HFFc6 (cell line): ENCODE data around the gene UNC93B1. TPM values are rescaled to one million over a fixed set of nuclear protein-coding genes. Genes with fewer than 3 reads are reported as not detected.

ENCODE experiments used
- DNase-seq: peaks from one replicate; pipeline ENCODE4 v3.0.0-alpha.2; 2018
- H3K27ac Mint-ChIP-seq: 2 replicates; pipeline ENCODE4 v1.8.0; 2020; ENCODE audit warnings: mild to moderate bottlenecking, mixed read lengths
- H3K27me3 Mint-ChIP-seq: 2 replicates; pipeline ENCODE4 v1.8.0; 2021; ENCODE audit warnings: mild to moderate bottlenecking, moderate library complexity, mixed read lengths; ENCODE audit not compliant: insufficient read depth
- H3K36me3 Mint-ChIP-seq: 2 replicates; pipeline ENCODE4 v1.8.0; 2021; ENCODE audit warnings: low read depth, mixed read lengths
- H3K4me1 Mint-ChIP-seq: 2 replicates; pipeline ENCODE4 v1.8.0; 2020; ENCODE audit warnings: low read depth, mixed read lengths
- H3K4me3 Mint-ChIP-seq: 2 replicates; pipeline ENCODE4 v1.8.0; 2020; ENCODE audit warnings: mild to moderate bottlenecking, moderate library complexity, mixed read lengths
- H3K9me3 Mint-ChIP-seq: 2 replicates; pipeline ENCODE4 v1.8.0; 2020; ENCODE audit warnings: mild to moderate bottlenecking, mixed read lengths
- CTCF ChIP-seq: fragments of 200-600 bp; sonication (generic); IDR thresholded peaks from 2 replicates; pipeline ENCODE4 v1.5.0; 2021; ENCODE audit warnings: antibody characterized with exemption, mild to moderate bottlenecking
- total RNA-seq, 6 experiments: library from RNA; stranded (reverse); fragmentation: NEBNext Ultra II Directional; extraction: Animal tissue kit (Norgen Biotek cat#: 25700); gene quantifications; 2 replicates in 1 of 6; 3 replicates in 5 of 6; pipeline ENCODE4 v1.2.3, GENCODE V29; 2021

The UNC93B1 gene
- total RNA-seq, 6 experiments from 2014 or later: 17.2 to 23.0 (median 19.9) TPM

- Mint-ChIP-seq H3K9me3 (no peaks in the 10 kb centered on the region), H3K27ac (peak overlapping the region; percentile 8; the same call in 1 of the 2 replicates), H3K4me3 (no peak overlapping the region), H3K36me3 (peaks cover 16% of the 10 kb centered on the region), H3K4me1 (no peaks in the 10 kb centered on the region), H3K27me3 (peaks cover 4% of the 10 kb centered on the region)
- no peak for DNase-seq
- no peak for TF ChIP-seq CTCF
Observed at GRCh38 chr11:68050371-68050841, 46.5 kb upstream of the UNC93B1 start.

DNA sequence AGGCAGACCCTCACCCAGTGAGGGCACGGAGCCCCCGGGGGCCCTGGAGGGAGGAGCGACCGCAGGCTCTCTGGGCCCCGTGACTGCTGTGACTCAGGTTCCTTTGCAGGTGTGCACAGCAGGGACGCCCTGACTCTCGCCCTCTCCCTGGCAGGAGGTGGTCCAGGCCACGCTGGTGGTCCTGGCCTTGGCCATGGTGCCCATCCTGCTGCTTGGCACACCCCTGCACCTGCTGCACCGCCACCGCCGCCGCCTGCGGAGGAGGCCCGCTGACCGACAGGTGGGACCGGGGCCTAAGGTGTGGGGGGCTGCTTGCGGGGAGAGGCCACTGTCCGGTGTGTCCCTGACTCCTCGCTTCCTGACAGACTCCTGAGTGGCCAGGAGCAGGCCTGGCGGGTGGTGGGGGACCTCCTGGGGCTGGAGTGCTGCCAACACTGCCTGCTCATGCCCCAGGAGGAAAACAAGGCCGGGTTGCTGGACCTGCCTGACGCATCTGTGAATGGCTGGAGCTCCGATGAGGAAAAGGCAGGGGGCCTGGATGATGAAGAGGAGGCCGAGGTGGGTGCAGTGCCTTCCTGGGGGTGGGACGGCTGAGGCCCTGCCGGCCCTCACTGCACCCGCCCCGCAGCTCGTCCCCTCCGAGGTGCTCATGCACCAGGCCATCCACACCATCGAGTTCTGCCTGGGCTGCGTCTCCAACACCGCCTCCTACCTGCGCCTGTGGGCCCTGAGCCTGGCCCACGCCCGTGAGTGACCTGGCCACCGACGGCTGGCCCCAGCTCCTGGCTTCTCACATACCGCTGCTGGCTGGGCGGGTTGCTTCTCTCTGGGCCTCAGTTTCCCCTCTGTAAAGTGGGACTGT is 45.8 kb upstream of the UNC93B1 start:
- Mint-ChIP-seq H3K36me3 (peaks cover 16% of the 10 kb centered on the region), H3K9me3 (no peaks in the 10 kb centered on the region), H3K4me1 (no peaks in the 10 kb centered on the region), H3K27ac (no peak overlapping the region), H3K4me3 (no peak overlapping the region), H3K27me3 (peaks cover 4% of the 10 kb centered on the region)
- no peak for TF ChIP-seq CTCF
- DNase-seq: no peak

DNA sequence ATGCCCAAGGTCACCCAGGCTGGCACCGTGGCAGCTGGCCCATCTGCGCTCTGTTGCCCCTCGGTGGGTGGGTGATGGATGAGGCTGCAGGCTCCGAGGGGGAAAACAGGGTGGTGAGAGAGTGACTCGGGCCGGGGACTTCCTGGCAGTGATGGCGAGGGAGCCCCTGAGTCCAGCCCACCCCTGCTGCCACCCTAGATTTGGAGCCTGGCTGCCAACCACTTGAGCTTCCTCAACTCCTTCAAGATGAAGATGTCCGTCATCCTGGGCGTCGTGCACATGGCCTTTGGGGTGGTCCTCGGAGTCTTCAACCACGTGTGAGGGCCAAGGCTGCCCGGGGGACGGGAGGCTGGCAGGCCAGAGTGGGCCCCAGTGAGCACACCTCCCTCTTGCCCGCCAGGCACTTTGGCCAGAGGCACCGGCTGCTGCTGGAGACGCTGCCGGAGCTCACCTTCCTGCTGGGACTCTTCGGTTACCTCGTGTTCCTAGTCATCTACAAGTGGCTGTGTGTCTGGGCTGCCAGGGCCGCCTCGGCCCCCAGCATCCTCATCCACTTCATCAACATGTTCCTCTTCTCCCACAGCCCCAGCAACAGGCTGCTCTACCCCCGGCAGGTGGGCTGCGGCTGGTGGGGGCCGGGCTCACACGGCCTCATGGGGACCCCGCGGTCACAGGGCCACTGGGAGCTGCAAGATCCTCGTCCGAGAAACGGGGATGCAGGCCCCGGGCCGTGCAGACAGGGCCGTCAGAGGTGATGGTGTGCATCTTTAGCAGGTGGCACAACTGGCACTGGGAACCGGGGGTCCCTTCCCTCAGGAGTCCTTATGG is 45.0 kb upstream of the UNC93B1 start:
- H3K27me3 Mint-ChIP-seq: peaks cover 4% of the 10 kb centered on the region
- no peak overlapping the region for H3K27ac Mint-ChIP-seq
- H3K4me1 Mint-ChIP-seq: no peaks in the 10 kb centered on the region
- no peak for DNase-seq
- H3K36me3 Mint-ChIP-seq: peaks cover 16% of the 10 kb centered on the region
- H3K4me3 Mint-ChIP-seq: no peak overlapping the region
- no peaks in the 10 kb centered on the region for H3K9me3 Mint-ChIP-seq
- no peak for TF ChIP-seq CTCF

DNA sequence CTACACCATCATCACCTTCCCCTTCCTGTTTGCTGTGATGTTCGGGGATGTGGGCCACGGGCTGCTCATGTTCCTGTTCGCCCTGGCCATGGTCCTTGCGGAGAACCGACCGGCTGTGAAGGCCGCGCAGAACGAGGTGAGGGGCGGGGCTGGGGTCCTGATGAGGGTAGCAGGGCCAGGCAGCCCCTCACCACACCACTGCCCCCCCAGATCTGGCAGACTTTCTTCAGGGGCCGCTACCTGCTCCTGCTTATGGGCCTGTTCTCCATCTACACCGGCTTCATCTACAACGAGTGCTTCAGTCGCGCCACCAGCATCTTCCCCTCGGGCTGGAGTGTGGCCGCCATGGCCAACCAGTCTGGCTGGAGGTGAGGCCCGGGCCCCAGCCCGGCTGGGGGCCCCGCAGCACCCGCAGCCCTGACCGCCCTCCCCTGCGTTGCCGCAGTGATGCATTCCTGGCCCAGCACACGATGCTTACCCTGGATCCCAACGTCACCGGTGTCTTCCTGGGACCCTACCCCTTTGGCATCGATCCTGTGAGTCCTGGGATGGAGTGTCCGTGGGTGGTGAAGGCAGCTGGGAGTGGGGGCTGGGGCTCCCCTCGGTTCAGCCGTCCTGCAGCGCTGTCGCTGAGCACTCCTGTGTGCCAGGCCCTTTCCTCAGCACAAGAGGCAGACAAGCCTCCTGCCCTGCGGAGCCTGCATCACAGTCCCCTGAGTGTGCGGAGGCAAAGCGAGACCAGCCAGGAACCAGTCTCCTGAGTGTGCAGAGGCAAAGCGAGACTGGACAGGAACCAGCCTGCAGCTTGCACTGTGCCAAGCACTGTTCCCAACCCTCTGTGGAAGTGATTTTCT is 43.8 kb upstream of the UNC93B1 start:
- H3K27ac Mint-ChIP-seq: no peak overlapping the region
- H3K36me3 Mint-ChIP-seq: peaks cover 16% of the 10 kb centered on the region; the same call in 1 of the 2 replicates
- DNase-seq: no peak
- no peaks in the 10 kb centered on the region; the same call in 1 of the 2 replicates for H3K27me3 Mint-ChIP-seq
- no peaks in the 10 kb centered on the region for H3K4me1 Mint-ChIP-seq
- no peak for TF ChIP-seq CTCF
- H3K9me3 Mint-ChIP-seq: no peaks in the 10 kb centered on the region
- no peak overlapping the region for H3K4me3 Mint-ChIP-seq

DNA sequence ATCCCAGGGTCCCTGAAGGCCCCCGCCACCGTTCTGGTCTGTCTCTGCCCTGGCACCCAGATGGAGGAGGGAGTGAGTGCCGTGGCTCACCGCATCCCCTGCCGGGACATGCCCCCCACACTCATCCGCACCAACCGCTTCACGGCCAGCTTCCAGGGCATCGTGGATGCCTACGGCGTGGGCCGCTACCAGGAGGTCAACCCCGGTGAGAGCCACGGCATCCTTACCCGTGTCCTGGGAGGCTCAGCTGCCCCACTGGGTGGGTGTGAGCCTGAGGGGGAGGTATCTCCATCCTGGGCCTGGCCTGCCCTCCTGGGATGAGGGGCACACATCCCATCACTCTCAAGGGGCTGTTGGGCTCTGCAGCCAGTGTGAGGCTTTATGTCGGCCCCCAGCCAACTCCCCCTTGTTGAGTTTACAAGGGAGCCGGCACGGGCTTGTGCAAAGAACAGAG is 41.0 kb upstream of the UNC93B1 start:
- Mint-ChIP-seq H3K4me1 (peaks cover 9% of the 10 kb centered on the region), H3K9me3 (no peaks in the 10 kb centered on the region), H3K27ac (no peak overlapping the region), H3K36me3 (no peaks in the 10 kb centered on the region), H3K4me3 (no peak overlapping the region), H3K27me3 (no peaks in the 10 kb centered on the region)
- no peak; the same call in 1 of the 2 replicates for TF ChIP-seq CTCF
- no peak for DNase-seq
